Left renal pelvis (tissue), 4 donors: ENCODE data around the gene TMEM40. TPM values are rescaled to one million over a fixed set of nuclear protein-coding genes. Genes with fewer than 3 reads are reported as not detected.
"Not testable (repeated sequence)": the region's sequence is repeated elsewhere in the genome, so short reads cannot be mapped to it uniquely, and the experiment has no call there.

Experiments
- DNase-seq, 4 donors: peaks; one replicate each; pipeline ENCODE4 v3.0.0-alpha.2; 2013; ENCODE audit warnings: low read depth in 4 of 4, low spot score in 3 of 4
- polyA plus RNA-seq, 4 donors: library from polyadenylated mRNA; unstranded; fragments of 120-200 nt; gene quantifications; one replicate each; pipeline ENCODE4 v1.2.1, GENCODE V29; 2013; ENCODE audit not compliant: insufficient read length in 4 of 4

Gene TMEM40
- polyA plus RNA-seq, 4 donors, result 0.38 to 3.4 (median 1.7) TPM

GRCh38 chr3:12777171-12777570 lies 18.1 kb upstream of the TMEM40 start:
- DNase-seq, result no peak

- DNase-seq, result not testable (repeated sequence)
These were observed 16.9 kb upstream of the TMEM40 start for GRCh38 chr3:12775970-12776369.

GRCh38 chr3:12775226-12775625 lies 16.2 kb upstream of the TMEM40 start:
- DNase-seq, result no peak

GRCh38 chr3:12774619-12775018 lies 15.6 kb upstream of the TMEM40 start:
- DNase-seq, result no peak

- DNase-seq, result no peak
These were observed 14.6 kb upstream of the TMEM40 start for GRCh38 chr3:12773710-12774086.

- no peak for DNase-seq
These were observed 14.1 kb upstream of the TMEM40 start for GRCh38 chr3:12773030-12773709.

GRCh38 chr3:12772462-12772861 lies 13.4 kb upstream of the TMEM40 start:
- no peak for DNase-seq

- no peak for DNase-seq
These were observed 12.2 kb upstream of the TMEM40 start for GRCh38 chr3:12771236-12771635.

GRCh38 chr3:12769761-12770160 lies 10.7 kb upstream of the TMEM40 start:
- no peak for DNase-seq

- no peak for DNase-seq
These were observed 9.8 kb upstream of the TMEM40 start for GRCh38 chr3:12768579-12769527.

GRCh38 chr3:12766541-12766940 lies 7.5 kb upstream of the TMEM40 start:
- DNase-seq, result no peak

GRCh38 chr3:12764171-12764776 lies 5.2 kb upstream of the TMEM40 start:
- DNase-seq, result no peak

- DNase-seq, result no peak
These were observed 870 bp upstream of the TMEM40 start for GRCh38 chr3:12759693-12760565.

GRCh38 chr3:12758025-12758781 lies 856 bp downstream of the TMEM40 start:
- no peak for DNase-seq

GRCh38 chr3:12756635-12757034 lies 2.4 kb downstream of the TMEM40 start:
- no peak for DNase-seq

GRCh38 chr3:12756175-12756574 lies 2.9 kb downstream of the TMEM40 start:
- DNase-seq, result no peak

GRCh38 chr3:12755754-12756153 lies 3.3 kb downstream of the TMEM40 start:
- DNase-seq, result no peak

- no peak for DNase-seq
These were observed 4.7 kb downstream of the TMEM40 start for GRCh38 chr3:12754313-12754712.

GRCh38 chr3:12753275-12754028 lies 5.6 kb downstream of the TMEM40 start:
- DNase-seq, result no peak
